HCT116 (cell line): ENCODE results near the gene DDX54. TPM values are rescaled to one million over a fixed set of nuclear protein-coding genes. Genes with fewer than 3 reads are reported as not detected.

ENCODE experiments used
- ATAC-seq: fragments of 200-7000 bp; cut with Tn5 transposase; 2 replicates; pipeline ENCODE4 v1.9.1; 2020; ENCODE audit warnings: mild to moderate bottlenecking, moderate library complexity
- BruUV-seq: library from RNA; stranded (reverse); fragments of 400-500 nt; replicated peaks from 2 replicates; lab custom pipeline; 2021; lab: Mats Ljungman, UMichigan
- CTCF ChIA-PET: fragments of 300-600 bp; sonication (Branson Sonifier 250); formaldehyde crosslinking; loops from one replicate; lab custom pipeline; 2021; ENCODE audit warnings: antibody characterized with exemption; lab: Charles Lee
- POLR2A ChIA-PET: fragments of 300-600, 350-600 bp; sonication (Branson Sonifier 250); formaldehyde crosslinking; loops from one replicate; lab custom pipeline; 2021; ENCODE audit warnings: antibody characterized with exemption; lab: Charles Lee
- RAD21 ChIA-PET, 2 experiments: fragments of 300-600 bp; sonication (Branson Sonifier 250); formaldehyde crosslinking; loops; one replicate each; lab custom pipeline; 2023; ENCODE audit warnings: low total read pairs in 2 of 2; ENCODE audit not compliant: uncharacterized antibody in 2 of 2, unreplicated experiment in 2 of 2, low non-redundant PET in 1 of 2; lab: Charles Lee
- DNase-seq: peaks from one replicate; pipeline ENCODE4 v3.0.0-alpha.2; 2010; ENCODE audit warnings: low read depth, low spot score
- H2AFZ ChIP-seq: fragments of 200-600 bp; shearing (Covaris generic), sonication (generic); 2 replicates; pipeline ENCODE4 v1.6.1; 2017; ENCODE audit warnings: low read depth, mixed run types, mixed read lengths, antibody characterized with exemption, low read length; ENCODE audit not compliant: poor library complexity, severe bottlenecking
- H3K27ac ChIP-seq: 2 replicates; pipeline ENCODE4 v1.5.1; 2012; ENCODE audit warnings: low read depth, low read length
- H3K27me3 ChIP-seq: fragments of 200-600 bp; sonication (generic); 2 replicates; pipeline ENCODE4 v1.6.1; 2016; ENCODE audit warnings: mixed run types, low read length, mixed read lengths; ENCODE audit not compliant: insufficient read depth
- H3K36me3 ChIP-seq, 2 experiments: fragments of 200-500 bp in 1 of 2; fragments of 200-600 bp in 1 of 2; sonication (Bioruptor generic) in 1 of 2; sonication (generic) in 1 of 2; 2 replicates each; pipeline versions ENCODE4 v1.5.1 to v1.6.1; 2014 to 2016; ENCODE audit warnings: low read length in 2 of 2, inconsistent platforms in 1 of 2, mixed read lengths in 1 of 2, mixed run types in 1 of 2; ENCODE audit not compliant: insufficient read depth in 2 of 2, control insufficient read depth in 1 of 2
- H3K4me1 ChIP-seq, 2 experiments: fragments of 200-600 bp in 1 of 2; sonication (generic) in 1 of 2; 2 replicates each; pipeline versions ENCODE4 v1.5.1 to v1.6.1; 2012 to 2017; ENCODE audit warnings: low read length in 2 of 2, inconsistent platforms in 1 of 2, mild to moderate bottlenecking in 1 of 2, mixed read lengths in 1 of 2, mixed run types in 1 of 2, moderate library complexity in 1 of 2; ENCODE audit not compliant: insufficient read depth in 2 of 2, control insufficient read depth in 1 of 2
- H3K4me2 ChIP-seq: fragments of 200-600 bp; sonication (generic); 2 replicates; pipeline ENCODE4 v1.6.1; 2017; ENCODE audit warnings: mixed run types, low read length, mixed read lengths
- H3K4me3 ChIP-seq, 2 experiments: fragments of 200-600 bp in 1 of 2; sonication (generic) in 1 of 2; replicated peaks in 1 of 2; 2 replicates each; pipeline ENCODE4 v1.5.1; 2011 to 2016; ENCODE audit warnings: low read length in 2 of 2, control low read depth in 1 of 2, low read depth in 1 of 2, mild to moderate bottlenecking in 1 of 2, mixed read lengths in 1 of 2, mixed run types in 1 of 2
- H3K79me2 ChIP-seq: fragments of 200-600 bp; sonication (generic); 2 replicates; pipeline ENCODE4 v1.6.1; 2017; ENCODE audit warnings: mild to moderate bottlenecking, mixed run types, low read length, moderate library complexity, mixed read lengths; ENCODE audit not compliant: insufficient read depth
- H3K9ac ChIP-seq: fragments of 200-600 bp; sonication (generic); 2 replicates; pipeline ENCODE4 v1.6.1; 2016; ENCODE audit warnings: low read length, mixed read lengths
- H3K9me2 ChIP-seq: fragments of 200-600 bp; sonication (generic), shearing (Covaris generic); 2 replicates; pipeline ENCODE4 v1.6.1; 2017; ENCODE audit warnings: mixed run types, mild to moderate bottlenecking, moderate library complexity; ENCODE audit not compliant: insufficient read depth
- H3K9me3 ChIP-seq, 2 experiments: fragments of 200-500 bp in 1 of 2; fragments of 200-600 bp in 1 of 2; sonication (Bioruptor generic) in 1 of 2; sonication (generic) in 1 of 2; 2 replicates each; pipeline ENCODE4 v1.6.1; 2014 to 2017; ENCODE audit warnings: low read length in 2 of 2, mixed read lengths in 2 of 2, inconsistent platforms in 1 of 2, low read depth in 1 of 2, mild to moderate bottlenecking in 1 of 2, mixed run types in 1 of 2, moderate library complexity in 1 of 2; ENCODE audit not compliant: control insufficient read depth in 1 of 2, insufficient read depth in 1 of 2
- H4K20me1 ChIP-seq: fragments of 200-600 bp; sonication (generic), shearing (Covaris generic); 2 replicates; pipeline ENCODE4 v1.6.1; 2017; ENCODE audit warnings: mixed run types, mild to moderate bottlenecking, moderate library complexity; ENCODE audit not compliant: insufficient read depth
- YY1 ChIP-seq: IDR thresholded peaks from 2 replicates; pipeline ENCODE4 v1.6.1; 2011; ENCODE audit warnings: low read length, low read depth, moderate library complexity, mild to moderate bottlenecking; ENCODE audit not compliant: insufficient replicate concordance; ENCODE audit errors: extremely low read depth
- ZNF274 ChIP-seq: fragments of 200-500 bp; sonication (Bioruptor generic); IDR thresholded peaks from 2 replicates; pipeline ENCODE4 v1.6.1; 2014; ENCODE audit warnings: mild to moderate bottlenecking, low read depth, low read length, inconsistent platforms
- intact Hi-C: fragments of 100-400 bp; cut with micrococcal nuclease; formaldehyde crosslinking; loops from 2 replicates; pipeline ENCODE4 v1.10.0; 2022
- total RNA-seq: library from RNA; stranded (reverse); gene quantifications from one replicate; pipeline ENCODE4 v1.2.1, GENCODE V29; 2021; ENCODE audit not compliant: unreplicated experiment
- TF ChIP-seq, protein P1 (sequence below): IDR thresholded peaks from 2 replicates; pipeline ENCODE4 v1.6.1; 2012

DDX54 gene
- total RNA-seq, 1 experiment from 2014 or later: 110 TPM

DNA sequence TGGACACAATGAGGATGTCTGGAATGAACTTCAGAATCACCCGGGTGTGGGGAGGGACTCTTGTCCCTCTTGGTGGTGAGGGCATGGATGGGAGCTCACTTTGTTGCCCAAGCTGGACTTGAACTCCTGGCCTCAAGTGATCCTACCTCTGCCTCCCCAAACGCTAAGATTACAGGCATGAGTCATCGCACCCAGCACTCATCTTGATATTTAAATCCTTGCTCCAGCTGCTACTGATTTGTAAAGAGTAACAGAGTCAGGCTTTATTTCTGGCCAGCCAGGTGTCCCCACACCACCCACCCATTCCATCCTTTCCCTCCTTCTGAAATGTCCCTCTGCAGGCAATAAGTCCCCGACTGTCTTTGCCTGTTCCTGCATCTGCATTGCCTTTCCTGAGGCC, 4.9 kb downstream of the DDX54 start:
- Histone ChIP-seq H3K9me2 (no peaks in the 10 kb centered on the region), H3K4me1 (peaks cover 5 to 24% of the 10 kb centered on the region in 2 experiments; a peak in 3 of 4 replicates), H3K27me3 (no peaks in the 10 kb centered on the region), H3K9me3 (no peaks in the 10 kb centered on the region), H3K4me3 (no peak overlapping the region), H3K27ac (no peak overlapping the region), H4K20me1 (no peaks in the 10 kb centered on the region; the same call in 1 of the 2 replicates), H3K79me2 (peaks cover 59% of the 10 kb centered on the region), H3K4me2 (no peak overlapping the region), H3K36me3 (peaks cover 27 to 55% of the 10 kb centered on the region in 2 experiments), H3K9ac (no peak overlapping the region), H2AFZ (no peak overlapping the region)
- RAD21 ChIA-PET: no interaction called here
- intact Hi-C loops: no loop called here
- DNase-seq (no peak), ATAC-seq (no peak)
- BruUV-seq: no TSS peak
- POLR2A ChIA-PET: no interaction called here
- no peak for TF ChIP-seq ZNF274
- TF ChIP-seq, protein P1, sequence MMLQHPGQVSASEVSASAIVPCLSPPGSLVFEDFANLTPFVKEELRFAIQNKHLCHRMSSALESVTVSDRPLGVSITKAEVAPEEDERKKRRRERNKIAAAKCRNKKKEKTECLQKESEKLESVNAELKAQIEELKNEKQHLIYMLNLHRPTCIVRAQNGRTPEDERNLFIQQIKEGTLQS: no peak
- CTCF ChIA-PET: no interaction called here

DNA sequence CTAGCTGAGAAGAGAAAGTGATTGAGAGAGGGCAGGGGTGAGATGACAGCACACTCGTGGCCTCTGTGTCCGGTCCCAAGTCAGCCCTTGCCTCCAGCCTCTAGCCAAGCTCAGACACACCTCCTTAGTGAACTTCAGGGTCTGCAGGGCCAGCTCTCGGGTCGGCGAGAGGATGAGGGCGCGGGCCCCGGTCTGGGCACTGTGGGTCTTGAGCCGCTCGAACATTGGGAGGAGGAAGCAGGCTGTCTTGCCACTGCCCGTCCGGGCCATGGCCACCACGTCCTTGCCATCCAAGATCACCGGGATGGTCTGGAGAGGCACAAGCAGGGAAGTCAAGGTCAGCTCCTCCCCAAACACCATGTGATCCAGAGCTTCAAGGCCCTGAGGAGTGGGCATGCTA, 6.3 kb downstream of the DDX54 start:
- no peak overlapping the region for H3K9ac ChIP-seq
- ChIA-PET RAD21 (no interaction called here), POLR2A (no interaction called here), CTCF (no interaction called here)
- no peak overlapping the region for H3K4me2 ChIP-seq
- no peak overlapping the region for H3K4me3 ChIP-seq
- H3K79me2 ChIP-seq: peaks cover 51% of the 10 kb centered on the region
- DNase-seq (no peak), ATAC-seq (no peak)
- H3K27me3 ChIP-seq: no peaks in the 10 kb centered on the region
- H2AFZ ChIP-seq: no peak overlapping the region
- BruUV-seq: no TSS peak
- H3K27ac ChIP-seq: no peak overlapping the region
- peaks cover 32 to 62% of the 10 kb centered on the region in 2 experiments for H3K36me3 ChIP-seq
- no peaks in the 10 kb centered on the region for H3K9me3 ChIP-seq
- TF ChIP-seq YY1: no peak
- H3K4me1 ChIP-seq: peaks cover 5 to 21% of the 10 kb centered on the region in 2 experiments; a peak in 3 of 4 replicates
- H3K9me2 ChIP-seq: no peaks in the 10 kb centered on the region
- no peaks in the 10 kb centered on the region; the same call in 1 of the 2 replicates for H4K20me1 ChIP-seq
- intact Hi-C loops: no loop called here
